Trophoblast cell (in vitro differentiated cells and primary cell): ENCODE data around the gene ENO3.

Source experiments
- DNase-seq, 2 donors: peaks; one replicate each; pipeline ENCODE4 v3.0.0-alpha.2; 2016
- H2AFZ ChIP-seq: 2 replicates; pipeline ENCODE4 v1.6.1; 2013; ENCODE audit warnings: low read length, moderate library complexity, mild to moderate bottlenecking; ENCODE audit not compliant: insufficient read depth, poor library complexity
- H2AK5ac ChIP-seq: 2 replicates; pipeline ENCODE4 v1.6.1; 2013; ENCODE audit warnings: mild to moderate bottlenecking, low read length
- H2BK120ac ChIP-seq: 2 replicates; pipeline ENCODE4 v1.6.1; 2013; ENCODE audit warnings: low read length, mild to moderate bottlenecking, moderate library complexity; ENCODE audit not compliant: insufficient read depth, poor library complexity
- H2BK12ac ChIP-seq: 2 replicates; pipeline ENCODE4 v1.6.1; 2013; ENCODE audit warnings: mild to moderate bottlenecking, low read length, moderate library complexity
- H2BK5ac ChIP-seq: 2 replicates; pipeline ENCODE4 v1.6.1; 2013; ENCODE audit warnings: low read length, low read depth, moderate library complexity, mild to moderate bottlenecking; ENCODE audit not compliant: poor library complexity
- H3K14ac ChIP-seq: 2 replicates; pipeline ENCODE4 v1.6.1; 2013; ENCODE audit warnings: mild to moderate bottlenecking, low read length
- H3K18ac ChIP-seq: 2 replicates; pipeline ENCODE4 v1.6.1; 2013; ENCODE audit warnings: mild to moderate bottlenecking, low read length
- H3K23ac ChIP-seq: 2 replicates; pipeline ENCODE4 v1.6.1; 2013; ENCODE audit warnings: low read length
- H3K27ac ChIP-seq: 2 replicates; pipeline ENCODE4 v1.5.1; 2013; ENCODE audit warnings: low read depth, mild to moderate bottlenecking, inconsistent platforms, low read length, moderate library complexity
- H3K27me3 ChIP-seq: 2 replicates; pipeline ENCODE4 v1.6.1; 2013; ENCODE audit warnings: inconsistent platforms, mild to moderate bottlenecking, low read length, moderate library complexity; ENCODE audit not compliant: insufficient read depth
- H3K36me3 ChIP-seq, 2 experiments: 1 replicate in 1 of 2; 2 replicates in 1 of 2; pipeline ENCODE4 v1.6.1; 2013; ENCODE audit warnings: low read length in 2 of 2, mild to moderate bottlenecking in 2 of 2, moderate library complexity in 1 of 2; ENCODE audit not compliant: insufficient read depth in 2 of 2, control insufficient read depth in 1 of 2
- H3K4ac ChIP-seq: 2 replicates; pipeline ENCODE4 v1.6.1; 2013; ENCODE audit warnings: low read depth, mild to moderate bottlenecking, low read length, moderate library complexity
- H3K4me1 ChIP-seq, 2 experiments: 1 replicate in 1 of 2; 2 replicates in 1 of 2; pipeline ENCODE4 v1.6.1; 2013; ENCODE audit warnings: low read length in 2 of 2, mild to moderate bottlenecking in 2 of 2, moderate library complexity in 1 of 2; ENCODE audit not compliant: insufficient read depth in 2 of 2, control insufficient read depth in 1 of 2
- H3K4me2 ChIP-seq: 2 replicates; pipeline ENCODE4 v1.6.1; 2013; ENCODE audit warnings: inconsistent platforms, mild to moderate bottlenecking, low read length, moderate library complexity
- H3K4me3 ChIP-seq: 2 replicates; pipeline ENCODE4 v1.5.1; 2013; ENCODE audit warnings: mild to moderate bottlenecking, low read depth, low read length, inconsistent platforms
- H3K79me1 ChIP-seq: one replicate; pipeline ENCODE4 v1.6.1; 2013; ENCODE audit warnings: low read length
- H3K79me2 ChIP-seq: 2 replicates; pipeline ENCODE4 v1.6.1; 2013; ENCODE audit warnings: low read length, mild to moderate bottlenecking; ENCODE audit not compliant: control insufficient read depth, insufficient read depth, poor library complexity
- H3K9ac ChIP-seq: 2 replicates; pipeline ENCODE4 v1.6.1; 2013; ENCODE audit warnings: mild to moderate bottlenecking, low read length
- H3K9me3 ChIP-seq: 2 replicates; pipeline ENCODE4 v1.6.1; 2013; ENCODE audit warnings: low read depth, mild to moderate bottlenecking, control low read depth, inconsistent platforms, low read length; ENCODE audit not compliant: insufficient read depth
- H4K12ac ChIP-seq: 2 replicates; pipeline ENCODE4 v1.6.1; 2013; ENCODE audit warnings: low read depth, mild to moderate bottlenecking, low read length, moderate library complexity
- H4K8ac ChIP-seq: 2 replicates; pipeline ENCODE4 v1.6.1; 2013; ENCODE audit warnings: low read depth, mild to moderate bottlenecking, low read length, moderate library complexity
- H4K91ac ChIP-seq: one replicate; pipeline ENCODE4 v1.6.1; 2013; ENCODE audit warnings: low read depth, mild to moderate bottlenecking, low read length, moderate library complexity
- WGBS: extraction: QIAGEN DNeasy Blood & Tissue Kit; methylation state at CpG from one replicate; pipeline ENCODE4 v1.1.7; 2013; ENCODE audit warnings: missing lambda C conversion rate; ENCODE audit not compliant: insufficient read length, insufficient coverage; ENCODE audit errors: extremely low coverage; 5-methylcytosine and 5-hydroxymethylcytosine counted together

Gene ENO3

GRCh38 chr17:4939796-4940554, 10.9 kb upstream of the ENO3 start, which contains the start of the genes RNF167 and SLC25A11:
TSS of gene RNF167 (plus strand) at chr17:4940268. CDS start at chr17:4940910, 642 bp downstream.
TSS of gene SLC25A11 (minus strand) at chr17:4940046. CDS start at chr17:4939910, 136 bp downstream.
- Histone ChIP-seq H3K9ac (peak within 1 kb of the TSS; percentile 95), H3K23ac (no peak within 1 kb of the TSS), H3K79me2 (peaks cover 18% of the 10 kb centered on the region), H3K9me3 (no peaks in the 10 kb centered on the region), H4K8ac (peak within 1 kb of the TSS; percentile 94), H3K18ac (peak within 1 kb of the TSS; percentile 80), H4K91ac (peak within 1 kb of the TSS; percentile 90), H3K79me1 (peaks cover 13% of the 10 kb centered on the region), H4K12ac (peak within 1 kb of the TSS; percentile 89), H3K4me1 (peaks cover 13 to 17% of the 10 kb centered on the region in 2 experiments), H2BK12ac (peak within 1 kb of the TSS; percentile 38), H3K36me3 (peaks cover 42 to 55% of the 10 kb centered on the region in 2 experiments), H2AK5ac (peak within 1 kb of the TSS; percentile 95), H2AFZ (peak within 1 kb of the TSS; percentile 73), H3K4ac (peak within 1 kb of the TSS; percentile 90), H3K4me2 (peak within 1 kb of the TSS; percentile 93), H2BK120ac (peak within 1 kb of the TSS; percentile 84), H3K27me3 (no peaks in the 10 kb centered on the region), H2BK5ac (peak within 1 kb of the TSS; percentile 62), H3K14ac (peak within 1 kb of the TSS; percentile 95), H3K4me3 (peak within 1 kb of the TSS; percentile 85), H3K27ac (peak within 1 kb of the TSS; percentile 97)
- DNase-seq, result peak; percentile 99 to 100
- WGBS, result no CpG with 5 or more reads among the region's 72 CpGs

DNA sequence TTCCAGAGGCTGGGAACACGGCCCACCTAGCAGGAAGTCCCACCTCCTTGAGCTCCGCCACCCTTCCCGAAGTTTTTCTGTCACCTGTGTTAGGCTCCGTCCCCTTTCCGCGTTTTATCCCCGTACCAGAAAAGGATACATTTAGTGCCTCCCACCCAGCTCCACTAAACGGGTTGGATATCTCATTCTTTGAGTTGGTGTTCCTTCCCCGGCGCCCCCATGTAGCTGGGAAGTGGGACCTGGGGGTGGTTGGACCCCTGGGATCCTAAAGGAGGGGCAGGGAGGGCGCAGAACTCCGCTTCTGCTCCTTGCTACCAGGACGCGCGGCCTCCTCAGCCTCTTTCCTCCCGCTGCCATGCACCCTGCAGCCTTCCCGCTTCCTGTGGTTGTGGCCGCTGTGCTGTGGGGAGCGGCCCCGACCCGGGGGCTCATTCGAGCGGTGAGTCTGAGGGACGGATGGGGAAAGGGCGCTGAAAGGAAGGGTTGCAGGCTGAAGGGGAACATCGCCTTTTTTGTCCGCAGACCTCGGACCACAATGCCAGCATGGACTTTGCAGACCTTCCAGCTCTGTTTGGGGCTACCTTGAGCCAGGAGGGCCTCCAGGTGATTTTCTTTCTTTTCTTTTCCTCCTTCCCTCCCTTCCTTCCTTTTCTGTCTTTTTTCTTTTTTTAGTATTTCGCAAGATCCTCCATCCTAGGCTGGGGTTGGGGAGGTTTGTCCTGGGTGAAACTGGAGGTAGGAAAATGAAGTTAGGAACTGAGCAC, 10.2 kb upstream of the ENO3 start:
- peak overlapping the region; percentile 95 for H3K14ac ChIP-seq
- H3K4me1 ChIP-seq, result peaks cover 20 to 24% of the 10 kb centered on the region in 2 experiments
- peak overlapping the region; percentile 91 for H3K9ac ChIP-seq
- H3K79me2 ChIP-seq, result peaks cover 18% of the 10 kb centered on the region
- peaks cover 48 to 62% of the 10 kb centered on the region in 2 experiments for H3K36me3 ChIP-seq
- peak overlapping the region; percentile 55 for H2BK5ac ChIP-seq
- H3K18ac ChIP-seq, result peak overlapping the region; percentile 80
- no CpG with 5 or more reads among the region's 29 CpGs for WGBS
- H2BK120ac ChIP-seq, result peak overlapping the region; percentile 81
- H3K4me2 ChIP-seq, result peak overlapping the region; percentile 93
- H3K4me3 ChIP-seq, result peak overlapping the region; percentile 85
- no peaks in the 10 kb centered on the region for H3K9me3 ChIP-seq
- H3K4ac ChIP-seq, result peak overlapping the region; percentile 90
- peak overlapping the region; percentile 87 for H4K12ac ChIP-seq
- peak overlapping the region; percentile 88 for H4K91ac ChIP-seq
- no peak overlapping the region for H3K23ac ChIP-seq
- H4K8ac ChIP-seq, result peak overlapping the region; percentile 92
- peak overlapping the region; percentile 95 for H2AK5ac ChIP-seq
- peak overlapping the region; percentile 38 for H2BK12ac ChIP-seq
- H3K27ac ChIP-seq, result peak overlapping the region; percentile 97
- no peaks in the 10 kb centered on the region for H3K27me3 ChIP-seq
- no peak for DNase-seq
- H2AFZ ChIP-seq, result peak overlapping the region; percentile 20
- peaks cover 13% of the 10 kb centered on the region for H3K79me1 ChIP-seq

- DNase-seq, result no peak
- Histone ChIP-seq H3K36me3 (peaks cover 50 to 66% of the 10 kb centered on the region in 2 experiments), H3K4me1 (peaks cover 22 to 29% of the 10 kb centered on the region in 2 experiments), H4K91ac (no peak overlapping the region), H2BK120ac (no peak overlapping the region), H3K79me2 (peaks cover 18% of the 10 kb centered on the region), H3K9me3 (no peaks in the 10 kb centered on the region), H3K23ac (no peak overlapping the region), H3K4me3 (peak overlapping the region; percentile 85), H3K27ac (no peak overlapping the region), H3K18ac (no peak overlapping the region), H2AK5ac (no peak overlapping the region), H3K9ac (peak overlapping the region; percentile 91), H2BK12ac (no peak overlapping the region), H3K14ac (no peak overlapping the region), H4K8ac (no peak overlapping the region), H2BK5ac (no peak overlapping the region), H3K27me3 (no peaks in the 10 kb centered on the region), H2AFZ (no peak overlapping the region), H3K79me1 (peaks cover 13% of the 10 kb centered on the region), H4K12ac (no peak overlapping the region), H3K4me2 (peak overlapping the region; percentile 93), H3K4ac (peak overlapping the region; percentile 90)
- WGBS, result no CpG with 5 or more reads among the region's 4 CpGs
Observed at GRCh38 chr17:4941319-4941610, 9.7 kb upstream of the ENO3 start.

- Histone ChIP-seq H3K4ac (peak overlapping the region; percentile 40), H3K9ac (no peak overlapping the region), H3K4me1 (peaks cover 25 to 33% of the 10 kb centered on the region in 2 experiments), H3K4me3 (peak overlapping the region; percentile 14), H4K8ac (no peak overlapping the region), H3K79me2 (peaks cover 30% of the 10 kb centered on the region), H3K18ac (no peak overlapping the region), H4K91ac (no peak overlapping the region), H2BK12ac (no peak overlapping the region), H4K12ac (no peak overlapping the region), H3K4me2 (no peak overlapping the region), H2AFZ (no peak overlapping the region), H3K9me3 (no peaks in the 10 kb centered on the region), H3K27ac (no peak overlapping the region), H2BK120ac (no peak overlapping the region), H2BK5ac (no peak overlapping the region), H2AK5ac (no peak overlapping the region), H3K79me1 (peaks cover 19% of the 10 kb centered on the region), H3K36me3 (peaks cover 45 to 58% of the 10 kb centered on the region in 2 experiments), H3K27me3 (no peaks in the 10 kb centered on the region), H3K14ac (no peak overlapping the region), H3K23ac (no peak overlapping the region)
- DNase-seq, result no peak
- no CpG with 5 or more reads among the region's 13 CpGs for WGBS
Observed at GRCh38 chr17:4942760-4943508, 8.0 kb upstream of the ENO3 start.
